Spleen (tissue), 7 donors: Measurements from ENCODE around the gene RNH1.

Experiments used
- POLR2A ChIP-seq, 3 donors: fragments of 450-650 bp; IDR thresholded peaks; one replicate each; pipeline ENCODE4 v1.5.1; 2017; ENCODE audit warnings: antibody characterized with exemption in 3 of 3, mild to moderate bottlenecking in 1 of 3
- POLR2AphosphoS5 ChIP-seq, 3 donors: sonication (generic); formaldehyde crosslinking; IDR thresholded peaks; one replicate each; pipeline ENCODE4 v1.5.1; 2017; ENCODE audit warnings: antibody characterized with exemption in 3 of 3
- TF ChIP-seq, protein P1 (sequence below), 11 experiments: fragments of 200-600 bp in 7 of 11; fragments of 450-650 bp in 4 of 11; sonication (generic) in 4 of 11; IDR thresholded peaks in 8 of 11; conservative IDR thresholded peaks in 3 of 11; 1 replicate in 7 of 11; 2 replicates in 4 of 11; pipeline versions ENCODE4 v1.4.0 to v1.8.0; 2016 to 2021; ENCODE audit warnings: antibody characterized with exemption in 11 of 11, inconsistent platforms in 4 of 11, mild to moderate bottlenecking in 1 of 11
- donor health status: DM: no; HTN: no; CAD: no; lungs with moderate emphysema.
- donor health status: DM: no; HTN: no; CAD: no.
- donor health status: DM: no; HTN: no; CAD: no.

DNA sequence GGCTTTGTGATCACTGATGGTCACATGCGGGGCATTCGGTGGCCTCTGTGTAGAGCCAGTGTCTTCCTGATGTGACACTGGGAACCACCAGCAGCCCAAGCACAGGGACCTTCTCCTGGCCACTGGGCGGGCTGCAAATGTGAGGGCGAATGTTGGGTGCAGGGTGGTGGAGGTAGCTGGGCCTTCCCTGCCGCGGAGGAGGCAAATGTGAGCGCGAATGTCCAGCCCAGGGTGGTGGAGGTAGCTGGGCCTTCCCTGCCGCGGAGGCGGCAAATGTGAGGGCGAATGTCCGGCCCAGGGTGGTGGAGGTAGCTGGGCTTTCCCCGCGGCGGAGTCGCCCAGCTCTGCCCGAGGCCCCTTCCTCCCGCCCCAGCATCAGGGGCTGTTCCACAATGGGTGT is 33.6 kb downstream of the RNH1 start:
- TF ChIP-seq, protein P1, sequence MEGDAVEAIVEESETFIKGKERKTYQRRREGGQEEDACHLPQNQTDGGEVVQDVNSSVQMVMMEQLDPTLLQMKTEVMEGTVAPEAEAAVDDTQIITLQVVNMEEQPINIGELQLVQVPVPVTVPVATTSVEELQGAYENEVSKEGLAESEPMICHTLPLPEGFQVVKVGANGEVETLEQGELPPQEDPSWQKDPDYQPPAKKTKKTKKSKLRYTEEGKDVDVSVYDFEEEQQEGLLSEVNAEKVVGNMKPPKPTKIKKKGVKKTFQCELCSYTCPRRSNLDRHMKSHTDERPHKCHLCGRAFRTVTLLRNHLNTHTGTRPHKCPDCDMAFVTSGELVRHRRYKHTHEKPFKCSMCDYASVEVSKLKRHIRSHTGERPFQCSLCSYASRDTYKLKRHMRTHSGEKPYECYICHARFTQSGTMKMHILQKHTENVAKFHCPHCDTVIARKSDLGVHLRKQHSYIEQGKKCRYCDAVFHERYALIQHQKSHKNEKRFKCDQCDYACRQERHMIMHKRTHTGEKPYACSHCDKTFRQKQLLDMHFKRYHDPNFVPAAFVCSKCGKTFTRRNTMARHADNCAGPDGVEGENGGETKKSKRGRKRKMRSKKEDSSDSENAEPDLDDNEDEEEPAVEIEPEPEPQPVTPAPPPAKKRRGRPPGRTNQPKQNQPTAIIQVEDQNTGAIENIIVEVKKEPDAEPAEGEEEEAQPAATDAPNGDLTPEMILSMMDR (IDR thresholded peaks at IDR 0.05 in 8 of 11, conservative IDR thresholded peaks at IDR 0.05 in 3 of 11) = no peak
- TF ChIP-seq POLR2AphosphoS5 (IDR thresholded peaks at IDR 0.05) (no peak), POLR2A (IDR thresholded peaks at IDR 0.05) (no peak)
